ENCODE measurements around the gene DDB1. TPM values are rescaled to one million over a fixed set of nuclear protein-coding genes. Genes with fewer than 3 reads are reported as not detected.

DDB1 gene
- total RNA-seq, 1 experiment from 2014 or later, result 302 TPM

DNA sequence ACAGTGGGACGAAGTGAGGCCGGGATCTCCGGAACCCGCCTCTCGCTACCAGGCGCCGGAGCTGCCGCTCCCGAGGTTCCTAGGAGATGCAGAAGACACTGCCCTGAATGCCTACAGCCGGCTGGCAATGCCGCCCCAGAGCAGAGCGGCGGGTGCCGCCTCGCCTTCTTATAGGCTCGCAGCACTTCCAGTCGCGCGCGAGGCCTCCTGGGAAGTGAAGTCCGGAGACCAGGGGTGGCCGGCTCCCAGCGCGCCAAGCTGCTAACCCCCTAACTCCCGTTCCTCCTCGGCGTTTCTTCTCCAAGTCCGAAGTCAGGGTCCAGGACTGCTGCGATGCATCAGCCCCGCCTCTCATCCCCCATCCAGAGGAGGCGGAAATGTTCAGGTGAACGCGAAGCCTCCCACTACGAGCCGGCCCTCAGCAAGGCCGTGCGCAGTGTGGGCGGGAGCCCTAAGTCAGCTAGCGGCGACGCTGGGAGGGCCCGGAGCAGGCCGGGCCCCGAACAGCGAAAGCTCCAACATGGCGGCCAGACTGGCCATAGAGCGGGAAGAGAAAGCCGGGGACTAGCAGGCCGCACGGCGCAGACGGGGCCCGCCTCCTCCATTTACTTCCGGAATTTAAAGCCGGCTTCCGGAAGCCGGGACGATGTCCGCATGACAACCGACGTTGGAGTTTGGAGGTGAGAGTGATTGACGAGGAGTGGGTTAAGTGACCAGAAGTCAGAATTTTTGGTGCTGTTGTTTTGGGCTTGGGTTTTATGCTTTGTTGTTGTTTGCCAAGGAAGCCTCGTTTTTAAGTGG, 29.0 kb upstream of the DDB1 start, which contains the start of the genes CYB561A3 and TMEM138:
CYB561A3 (minus strand) TSS at position 142 of the 801 bp plus-strand sequence. CDS start 5,169 bp downstream, outside the sequence.
TMEM138 (plus strand) TSS at position 634 of the 801 bp plus-strand sequence. CDS start 2,017 bp downstream, outside the sequence.
- Histone ChIP-seq H3K4me1 (replicated peaks; ENCODE audit: insufficient read depth) (peaks cover 20% of the 10 kb centered on the region), H3K4me2 (peak within 1 kb of the TSS; percentile 94), H3K9me2 (ENCODE audit: insufficient read depth) (no peaks in the 10 kb centered on the region), H2AFZ (peak within 1 kb of the TSS; percentile 96), H4K20me1 (ENCODE audit: insufficient read depth) (no peaks in the 10 kb centered on the region), H3K36me3 (ENCODE audit: low read depth) (peaks cover 26% of the 10 kb centered on the region), H3K27me3 (ENCODE audit: insufficient read depth, low read depth) (no peaks in the 10 kb centered on the region), H3K79me2 (ENCODE audit: low read depth) (peaks cover 43% of the 10 kb centered on the region), H3F3A (ENCODE audit: insufficient read depth, low read depth) (peaks cover 23% of the 10 kb centered on the region), H3K27ac (peak within 1 kb of the TSS; percentile 93), H3K9me3 (ENCODE audit: insufficient read depth, low read depth) (no peaks in the 10 kb centered on the region), H3K4me3 (peak within 1 kb of the TSS; percentile 86)
- ChIA-PET POLR2A (ENCODE audit: unreplicated experiment) (interaction anchor here (0.6 to 1.7 kb wide), 14 partner anchors 9 to 1463 kb away, joined by 3 to 13 read pairs (median 3); partner anchors contain the start of genes CPSF7, SDHAF2, TMEM109 and TMEM216), CTCF (interaction anchor here (0.6 to 4.3 kb wide), 8 partner anchors 16 to 1496 kb away, joined by 3 to 31 read pairs (median 5); partner anchors contain the start of genes CPSF7, SDHAF2 and TMEM216)
- intact Hi-C loops (cut with micrococcal nuclease; ENCODE audit: unreplicated experiment), result loop anchor here (1.0 to 2.0 kb wide), 3 partner anchors 23 to 31 kb away; partner anchors contain the start of gene TMEM216
- no peak for TF ChIP-seq EZH2 (IDR thresholded peaks at IDR 0.05; ENCODE audit: low read depth)
- TF ChIP-seq, protein P1, sequence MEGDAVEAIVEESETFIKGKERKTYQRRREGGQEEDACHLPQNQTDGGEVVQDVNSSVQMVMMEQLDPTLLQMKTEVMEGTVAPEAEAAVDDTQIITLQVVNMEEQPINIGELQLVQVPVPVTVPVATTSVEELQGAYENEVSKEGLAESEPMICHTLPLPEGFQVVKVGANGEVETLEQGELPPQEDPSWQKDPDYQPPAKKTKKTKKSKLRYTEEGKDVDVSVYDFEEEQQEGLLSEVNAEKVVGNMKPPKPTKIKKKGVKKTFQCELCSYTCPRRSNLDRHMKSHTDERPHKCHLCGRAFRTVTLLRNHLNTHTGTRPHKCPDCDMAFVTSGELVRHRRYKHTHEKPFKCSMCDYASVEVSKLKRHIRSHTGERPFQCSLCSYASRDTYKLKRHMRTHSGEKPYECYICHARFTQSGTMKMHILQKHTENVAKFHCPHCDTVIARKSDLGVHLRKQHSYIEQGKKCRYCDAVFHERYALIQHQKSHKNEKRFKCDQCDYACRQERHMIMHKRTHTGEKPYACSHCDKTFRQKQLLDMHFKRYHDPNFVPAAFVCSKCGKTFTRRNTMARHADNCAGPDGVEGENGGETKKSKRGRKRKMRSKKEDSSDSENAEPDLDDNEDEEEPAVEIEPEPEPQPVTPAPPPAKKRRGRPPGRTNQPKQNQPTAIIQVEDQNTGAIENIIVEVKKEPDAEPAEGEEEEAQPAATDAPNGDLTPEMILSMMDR (conservative IDR thresholded peaks at IDR 0.05), result no peak
- DNase-seq, result peak; percentile 89 to 96
- BruUV-seq (replicated peaks), result no TSS peak

DNA sequence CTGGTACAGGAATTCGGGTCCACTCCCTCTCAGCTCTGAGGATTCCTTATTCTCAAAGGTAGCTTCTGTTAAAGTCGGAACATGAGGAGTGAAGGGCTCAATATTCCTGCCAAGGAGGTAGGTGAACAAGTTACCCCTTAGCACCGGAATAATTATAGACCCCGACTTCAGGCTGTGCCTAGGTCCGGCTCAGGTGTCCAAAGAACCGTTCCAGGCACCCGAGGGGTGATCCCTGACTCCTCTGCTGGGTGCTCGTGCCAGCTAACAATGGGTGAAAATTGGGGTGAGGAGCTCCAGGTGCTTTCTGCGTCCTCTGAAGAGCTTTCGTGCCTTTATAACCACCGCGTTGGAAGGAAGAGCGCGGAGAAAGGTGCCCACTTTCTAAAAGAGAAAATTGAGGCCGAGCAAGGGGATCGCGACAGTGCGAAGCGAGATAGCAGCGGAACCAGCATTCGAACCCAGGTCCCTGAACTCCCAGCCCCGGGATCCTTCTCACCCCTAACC, 28.4 kb upstream of the DDB1 start:
- H3K27me3 ChIP-seq (ENCODE audit: insufficient read depth, low read depth), result no peaks in the 10 kb centered on the region
- POLR2A ChIA-PET (ENCODE audit: unreplicated experiment), result interaction anchor here (0.5 to 1.7 kb wide), 10 partner anchors 8 to 745 kb away, joined by 3 to 13 read pairs (median 5); partner anchors contain the start of gene TMEM216
- CTCF ChIA-PET, result interaction anchor here (0.7 to 4.3 kb wide), 3 partner anchors 16 to 31 kb away, joined by 3 to 31 read pairs (median 5); partner anchors contain the start of gene TMEM216
- H3K4me2 ChIP-seq, result peak overlapping the region; percentile 94
- H3K27ac ChIP-seq, result no peak overlapping the region
- H3K36me3 ChIP-seq (ENCODE audit: low read depth), result peaks cover 21% of the 10 kb centered on the region
- H3K4me3 ChIP-seq, result peak overlapping the region; percentile 86
- H3K9me3 ChIP-seq (ENCODE audit: insufficient read depth, low read depth), result no peaks in the 10 kb centered on the region
- BruUV-seq (replicated peaks), result TSS peak; percentile 63
- peak overlapping the region; percentile 96 for H2AFZ ChIP-seq
- no peaks in the 10 kb centered on the region for H3K9me2 ChIP-seq (ENCODE audit: insufficient read depth)
- H3F3A ChIP-seq (ENCODE audit: insufficient read depth, low read depth), result peaks cover 23% of the 10 kb centered on the region
- peaks cover 20% of the 10 kb centered on the region for H3K4me1 ChIP-seq (replicated peaks; ENCODE audit: insufficient read depth)
- H4K20me1 ChIP-seq (ENCODE audit: insufficient read depth), result no peaks in the 10 kb centered on the region
- H3K79me2 ChIP-seq (ENCODE audit: low read depth), result peaks cover 43% of the 10 kb centered on the region
- TF ChIP-seq, protein P1 (conservative IDR thresholded peaks at IDR 0.05), result no peak
- no peak for TF ChIP-seq EZH2 (IDR thresholded peaks at IDR 0.05; ENCODE audit: low read depth)
- intact Hi-C loops (cut with micrococcal nuclease; ENCODE audit: unreplicated experiment), result loop anchor here (1.0 to 2.0 kb wide), 2 partner anchors 25 to 32 kb away; partner anchors contain the start of gene TMEM216
- peak in 1 of 2 experiments; percentile 11 for DNase-seq

DNA sequence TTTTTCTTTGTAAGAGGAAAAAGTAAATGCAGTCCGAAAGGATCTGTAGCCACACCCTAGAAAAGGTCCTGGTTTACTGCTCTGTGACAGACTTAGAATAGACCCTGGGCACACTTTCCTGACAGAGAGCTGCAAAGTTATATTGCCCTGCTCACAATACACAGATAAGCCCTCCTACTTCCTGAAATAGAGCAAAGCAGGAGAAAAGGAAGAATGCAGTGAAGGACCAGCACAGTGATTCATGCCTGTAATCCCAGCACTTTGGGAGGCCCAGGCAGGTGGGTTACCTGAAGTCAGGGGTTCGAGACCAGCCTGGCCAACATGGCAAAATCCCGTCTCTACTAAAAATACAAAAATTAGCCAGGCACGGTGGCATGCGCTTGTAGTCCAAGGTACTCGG, 26.6 kb upstream of the DDB1 start:
- H2AFZ ChIP-seq, result no peak overlapping the region
- ChIA-PET POLR2A (ENCODE audit: unreplicated experiment) (interaction anchor here (0.6 kb wide), 1 partner anchor 33 kb away, joined by 3 read pairs; the partner anchor contains the start of gene TMEM216), CTCF (interaction anchor here (4.3 kb wide), 1 partner anchor 23 kb away, joined by 31 read pairs; no protein-coding TSS in a partner anchor)
- TF ChIP-seq EZH2 (IDR thresholded peaks at IDR 0.05; ENCODE audit: low read depth), result no peak
- TF ChIP-seq, protein P1 (conservative IDR thresholded peaks at IDR 0.05), result no peak
- no TSS peak for BruUV-seq (replicated peaks)
- no peak overlapping the region for H3K4me3 ChIP-seq
- H3K27ac ChIP-seq, result no peak overlapping the region
- DNase-seq, result no peak
- peaks cover 23% of the 10 kb centered on the region for H3F3A ChIP-seq (ENCODE audit: insufficient read depth, low read depth)
- no peaks in the 10 kb centered on the region for H4K20me1 ChIP-seq (ENCODE audit: insufficient read depth)
- H3K4me1 ChIP-seq (replicated peaks; ENCODE audit: insufficient read depth), result peaks cover 20% of the 10 kb centered on the region
- H3K4me2 ChIP-seq, result no peak overlapping the region
- H3K79me2 ChIP-seq (ENCODE audit: low read depth), result peaks cover 42% of the 10 kb centered on the region
- no peaks in the 10 kb centered on the region for H3K9me2 ChIP-seq (ENCODE audit: insufficient read depth)
- H3K9me3 ChIP-seq (ENCODE audit: insufficient read depth, low read depth), result no peaks in the 10 kb centered on the region
- H3K27me3 ChIP-seq (ENCODE audit: insufficient read depth, low read depth), result no peaks in the 10 kb centered on the region
- H3K36me3 ChIP-seq (ENCODE audit: low read depth), result peaks cover 7% of the 10 kb centered on the region
- intact Hi-C loops (cut with micrococcal nuclease; ENCODE audit: unreplicated experiment), result no loop called here

Measured in PC-9 (cell line).